IMR-90 (cell line): ENCODE measurements around the gene CETN3.

Experiments
- BHLHE40 ChIP-seq: fragments of 150-350 bp; IDR thresholded peaks from 2 replicates; pipeline ENCODE4 v1.6.1; 2016; ENCODE audit warnings: mild to moderate bottlenecking, low read depth, low read length
- CEBPB ChIP-seq: IDR thresholded peaks from 2 replicates; pipeline ENCODE4 v1.6.1; 2012; ENCODE audit warnings: low read depth, low read length, improper control_type of control experiment
- CTCF ChIP-seq: conservative IDR thresholded peaks from 2 replicates; pipeline ENCODE4 v1.5.1; 2012; ENCODE audit warnings: mild to moderate bottlenecking, low read depth, low read length, improper control_type of control experiment
- FOS ChIP-seq: fragments of 150-350 bp; IDR thresholded peaks from 2 replicates; pipeline ENCODE4 v1.6.1; 2016; ENCODE audit warnings: low read depth, low read length
- MAFK ChIP-seq: IDR thresholded peaks from 2 replicates; pipeline ENCODE4 v1.6.1; 2012; ENCODE audit warnings: low read depth, low read length, improper control_type of control experiment
- MAZ ChIP-seq: IDR thresholded peaks from 2 replicates; pipeline ENCODE4 v1.6.1; 2012; ENCODE audit warnings: low read depth, mild to moderate bottlenecking, low read length, improper control_type of control experiment, moderate library complexity, borderline replicate concordance
- MXI1 ChIP-seq: IDR thresholded peaks from 2 replicates; pipeline ENCODE4 v1.6.1; 2012; ENCODE audit warnings: low read depth, mild to moderate bottlenecking, low read length, moderate library complexity, borderline replicate concordance
- POLR2A ChIP-seq: IDR thresholded peaks from 2 replicates; pipeline ENCODE4 v1.6.1; 2012; ENCODE audit warnings: mild to moderate bottlenecking, low read depth, low read length
- RAD21 ChIP-seq: IDR thresholded peaks from 2 replicates; pipeline ENCODE4 v1.6.1; 2012; ENCODE audit warnings: low read length, improper control_type of control experiment
- RFX5 ChIP-seq: IDR thresholded peaks from 2 replicates; pipeline ENCODE4 v1.8.0; 2012; ENCODE audit warnings: low read depth, mild to moderate bottlenecking, low read length, moderate library complexity
- SMC3 ChIP-seq: fragments of 150-350 bp; IDR thresholded peaks from 2 replicates; pipeline ENCODE4 v1.6.1; 2016; ENCODE audit warnings: low read depth, mild to moderate bottlenecking, antibody characterized with exemption, low read length, moderate library complexity
- TF ChIP-seq, protein P1 (sequence below): fragments of 150-350 bp; IDR thresholded peaks from 2 replicates; pipeline ENCODE4 v1.6.1; 2016; ENCODE audit warnings: low read depth, mild to moderate bottlenecking, low read length, moderate library complexity, borderline replicate concordance

DNA sequence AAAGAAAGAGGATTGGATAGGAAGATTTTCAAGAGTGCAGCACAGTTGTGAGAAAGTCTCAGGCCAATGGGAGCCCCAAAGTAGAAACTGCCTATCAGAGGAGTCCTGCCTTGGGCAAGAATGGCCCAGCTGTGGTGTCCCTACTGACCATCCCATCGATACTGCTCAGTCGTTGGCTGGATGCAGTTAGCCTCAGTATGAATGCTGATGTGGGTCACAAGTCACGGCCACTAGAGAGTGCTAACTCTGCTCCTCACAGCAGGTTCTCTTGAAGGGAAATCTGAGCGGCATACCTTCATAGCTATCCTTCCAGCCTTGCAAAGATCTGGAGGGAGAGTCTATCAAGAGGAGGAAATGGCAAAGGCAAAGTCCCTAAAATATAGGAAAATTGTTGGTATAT is 11.6 kb upstream of the CETN3 start:
- TF ChIP-seq MXI1 (no peak), CTCF (no peak), SMC3 (no peak), POLR2A (no peak), RFX5 (no peak), FOS (no peak), RAD21 (no peak), MAZ (no peak), MAFK (no peak), BHLHE40 (no peak), CEBPB (no peak)
- TF ChIP-seq, protein P1, sequence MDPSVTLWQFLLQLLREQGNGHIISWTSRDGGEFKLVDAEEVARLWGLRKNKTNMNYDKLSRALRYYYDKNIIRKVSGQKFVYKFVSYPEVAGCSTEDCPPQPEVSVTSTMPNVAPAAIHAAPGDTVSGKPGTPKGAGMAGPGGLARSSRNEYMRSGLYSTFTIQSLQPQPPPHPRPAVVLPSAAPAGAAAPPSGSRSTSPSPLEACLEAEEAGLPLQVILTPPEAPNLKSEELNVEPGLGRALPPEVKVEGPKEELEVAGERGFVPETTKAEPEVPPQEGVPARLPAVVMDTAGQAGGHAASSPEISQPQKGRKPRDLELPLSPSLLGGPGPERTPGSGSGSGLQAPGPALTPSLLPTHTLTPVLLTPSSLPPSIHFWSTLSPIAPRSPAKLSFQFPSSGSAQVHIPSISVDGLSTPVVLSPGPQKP: no peak
